HuH-7.5 (cell line): Measurements from ENCODE around the gene MAPK11.

Source experiments
- DNase-seq: peaks from one replicate; pipeline ENCODE4 v3.0.0; 2011; ENCODE audit warnings: low spot score

MAPK11 gene

DNA sequence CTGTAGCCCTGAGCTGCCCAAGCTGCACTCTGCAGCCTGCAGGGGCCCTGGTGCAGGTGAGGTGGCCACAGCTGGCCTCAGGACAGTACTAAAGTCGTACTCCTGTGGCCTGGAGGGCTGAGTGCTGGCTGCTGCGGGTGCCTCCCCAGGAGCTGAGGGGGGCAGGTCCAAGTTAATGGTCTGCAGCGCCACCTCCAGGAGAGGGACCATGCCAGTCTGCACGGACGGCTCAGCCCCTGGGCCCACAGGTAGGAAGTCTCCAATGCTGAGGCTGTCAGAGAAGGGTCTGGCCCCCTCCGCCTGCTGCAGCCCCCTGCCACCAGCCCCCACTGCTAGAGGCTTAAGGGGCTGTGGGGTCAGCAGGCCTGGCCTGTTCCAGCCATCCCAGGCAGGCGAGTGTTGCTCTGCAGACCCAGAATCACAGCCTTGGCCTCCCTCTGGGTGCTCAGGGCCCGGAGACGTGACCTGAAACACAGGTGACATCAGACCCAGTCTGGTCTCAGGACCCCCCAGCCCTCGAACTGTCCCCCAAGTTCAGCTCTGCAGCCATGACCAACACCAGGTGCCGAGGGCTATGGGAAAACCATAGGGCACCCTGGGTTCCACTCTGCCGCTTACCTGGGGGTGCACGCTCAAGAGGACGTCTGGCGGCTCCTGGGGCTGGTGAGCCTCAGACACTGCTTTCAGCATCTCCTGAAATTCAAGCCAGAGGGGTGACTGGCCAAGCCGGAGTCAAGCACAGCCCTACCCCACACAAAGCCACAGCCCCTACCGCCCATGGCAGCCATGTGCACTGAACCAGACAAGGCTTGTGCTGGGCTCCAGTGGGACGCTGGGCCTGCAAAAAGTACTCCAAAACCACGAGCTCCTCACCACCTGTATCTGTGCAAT is 48.5 kb downstream of the MAPK11 start:
- peak; percentile 15 for DNase-seq

GRCh38 chr22:50220603-50221409 is 49.4 kb downstream of the MAPK11 start:
- no peak for DNase-seq

- DNase-seq: no peak
These were observed 50.2 kb downstream of the MAPK11 start for GRCh38 chr22:50219800-50220602.

GRCh38 chr22:50218996-50219727 is 51.0 kb downstream of the MAPK11 start:
- peak; percentile 58 for DNase-seq

GRCh38 chr22:50218153-50218995 is 51.8 kb downstream of the MAPK11 start:
- no peak for DNase-seq

DNA sequence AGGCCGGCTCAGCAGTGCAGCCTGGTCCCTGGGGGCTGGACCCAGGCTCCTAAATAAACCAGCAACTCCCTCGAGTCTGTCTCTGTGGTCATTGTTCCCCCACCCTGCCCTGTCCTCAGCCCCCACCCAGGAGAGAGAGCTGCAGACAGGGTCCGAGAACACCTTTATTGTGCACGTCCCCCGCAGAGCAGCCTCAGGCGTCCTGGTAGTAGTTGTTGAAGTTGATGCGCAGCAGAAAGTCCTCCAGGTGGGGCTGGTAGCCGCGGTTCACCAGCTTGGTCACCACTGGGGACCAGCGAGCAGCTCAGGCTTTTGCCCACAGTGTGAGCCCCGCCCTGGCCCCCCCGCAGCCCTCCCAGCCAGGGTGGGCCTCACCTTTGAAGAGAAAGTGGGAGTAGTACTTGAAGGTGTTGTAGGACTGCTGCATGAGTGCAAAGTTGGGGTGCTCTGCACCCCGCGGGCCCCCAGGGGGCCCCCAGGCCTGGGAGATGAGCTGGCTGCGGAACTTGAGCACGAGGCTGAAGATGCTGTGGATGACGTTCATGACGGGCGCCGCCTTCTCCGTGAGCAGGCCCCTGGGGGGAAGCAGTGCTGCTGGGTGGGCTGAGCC is 52.5 kb downstream of the MAPK11 start:
- DNase-seq: no peak

- DNase-seq: no peak
These were observed 53.3 kb downstream of the MAPK11 start for GRCh38 chr22:50216684-50217520.

DNA sequence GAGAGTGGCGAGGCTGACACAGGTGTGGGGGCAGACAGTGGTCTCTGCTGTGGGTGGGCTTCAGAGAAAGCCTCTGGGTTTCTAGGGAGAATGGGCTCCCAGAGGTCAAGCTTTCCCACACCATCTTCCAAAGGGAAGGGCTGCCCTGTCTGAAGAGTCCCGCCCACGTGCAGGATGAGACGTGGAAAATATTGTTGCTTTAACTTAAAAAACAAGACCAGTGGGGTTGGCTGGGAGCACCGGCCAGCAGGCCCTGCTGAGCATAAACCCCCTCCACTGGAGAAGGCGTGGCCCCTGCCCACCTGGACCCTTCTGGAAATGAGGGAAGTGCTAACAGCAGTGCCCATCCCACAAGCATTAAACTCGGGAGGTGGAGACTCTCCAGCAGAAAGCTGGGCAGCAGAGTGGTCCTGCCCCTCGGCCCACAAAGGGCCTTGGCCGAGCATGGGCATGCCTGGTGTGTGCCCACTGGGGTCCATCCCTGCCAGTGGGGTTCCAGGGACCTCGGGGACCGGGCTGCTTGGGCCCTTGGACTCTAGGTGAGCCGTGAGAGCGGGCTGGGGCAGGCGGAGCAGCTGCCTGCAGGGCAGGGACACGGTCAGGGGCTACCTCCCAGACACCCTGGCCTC is 54.0 kb downstream of the MAPK11 start:
- no peak for DNase-seq

DNA sequence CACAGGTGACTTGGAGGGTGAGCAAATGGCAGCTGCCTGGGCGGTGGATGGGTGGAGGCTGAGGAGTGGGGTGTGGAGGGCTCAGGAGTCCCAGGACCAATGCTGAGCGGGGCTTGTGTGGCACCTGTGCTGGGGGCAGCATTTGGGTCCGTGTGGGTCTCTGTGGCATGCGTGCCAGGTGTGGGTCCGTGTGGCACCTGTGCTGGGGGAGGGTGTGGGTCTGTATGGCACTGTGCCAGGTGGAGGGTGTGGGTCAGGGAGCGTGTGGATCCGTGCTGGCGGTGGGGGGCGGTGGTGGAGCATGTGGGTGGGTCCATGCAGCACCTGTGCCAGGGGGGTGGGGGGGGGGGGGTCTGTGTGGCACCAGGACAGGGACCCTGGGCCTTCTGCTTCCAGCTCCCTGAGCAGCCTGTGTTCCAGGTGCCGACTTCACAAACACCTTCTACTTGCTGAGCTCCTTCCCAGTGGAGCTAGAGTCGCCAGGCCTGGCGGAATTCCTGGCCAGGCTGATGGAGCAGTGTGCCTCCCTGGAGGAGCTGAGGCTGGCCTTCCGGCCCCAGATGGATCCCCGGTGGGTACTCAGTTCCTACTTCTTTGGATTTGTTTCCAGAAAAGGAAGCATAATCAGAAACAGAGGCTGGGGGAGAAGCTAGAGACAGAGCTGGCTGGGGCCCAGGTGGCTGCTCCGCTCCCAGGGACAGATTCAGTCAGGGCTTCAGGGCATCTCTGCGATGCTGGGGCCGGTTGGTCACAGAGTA is 54.7 kb downstream of the MAPK11 start:
- DNase-seq: no peak
